GM23248 (cell line): ENCODE results near the gene TGM2. TPM values are rescaled to one million over a fixed set of nuclear protein-coding genes. Genes with fewer than 3 reads are reported as not detected.

ENCODE experiments used
- DNase-seq: peaks from one replicate; pipeline ENCODE4 v3.0.0-alpha.2; 2015
- H2AFZ ChIP-seq: fragments of 200-600 bp; sonication (generic); 2 replicates; pipeline ENCODE4 v1.6.1; 2016; ENCODE audit warnings: antibody characterized with exemption
- H3F3A ChIP-seq: fragments of 200-600 bp; sonication (generic); 2 replicates; pipeline ENCODE4 v1.6.1; 2016; ENCODE audit warnings: mild to moderate bottlenecking, antibody characterized with exemption, mixed run types; ENCODE audit not compliant: insufficient read depth
- H3K27ac ChIP-seq: fragments of 200-600 bp; sonication (generic); 2 replicates; pipeline ENCODE4 v1.5.1; 2016; ENCODE audit warnings: mild to moderate bottlenecking
- H3K27me3 ChIP-seq: fragments of 200-600 bp; sonication (generic); replicated peaks from 2 replicates; pipeline ENCODE4 v1.6.1; 2016; ENCODE audit warnings: mild to moderate bottlenecking; ENCODE audit not compliant: insufficient read depth
- H3K36me3 ChIP-seq: fragments of 200-600 bp; sonication (generic); 2 replicates; pipeline ENCODE4 v1.6.1; 2016; ENCODE audit warnings: low read depth, mild to moderate bottlenecking
- H3K4me1 ChIP-seq: fragments of 200-600 bp; sonication (generic); 2 replicates; pipeline ENCODE4 v1.6.1; 2016; ENCODE audit warnings: mild to moderate bottlenecking; ENCODE audit not compliant: insufficient read depth
- H3K4me2 ChIP-seq: fragments of 200-600 bp; sonication (generic); one replicate; pipeline ENCODE4 v1.6.1; 2016; ENCODE audit warnings: mild to moderate bottlenecking; ENCODE audit not compliant: unreplicated experiment
- H3K4me3 ChIP-seq: fragments of 200-600 bp; sonication (generic); 2 replicates; pipeline ENCODE4 v1.5.1; 2016; ENCODE audit warnings: mild to moderate bottlenecking
- H3K79me2 ChIP-seq: fragments of 200-600 bp; sonication (generic); 2 replicates; pipeline ENCODE4 v1.6.1; 2016; ENCODE audit warnings: mild to moderate bottlenecking; ENCODE audit not compliant: insufficient read depth
- H3K9ac ChIP-seq: fragments of 200-600 bp; sonication (generic); 2 replicates; pipeline ENCODE4 v1.6.1; 2016; ENCODE audit warnings: mild to moderate bottlenecking
- H3K9me2 ChIP-seq: fragments of 200-600 bp; sonication (generic); 2 replicates; pipeline ENCODE4 v1.6.1; 2016; ENCODE audit warnings: mixed run types, mild to moderate bottlenecking, moderate library complexity; ENCODE audit not compliant: insufficient read depth
- H3K9me3 ChIP-seq: fragments of 200-600 bp; sonication (generic); one replicate; pipeline ENCODE4 v1.6.1; 2017; ENCODE audit warnings: low read depth
- H4K20me1 ChIP-seq: fragments of 200-600 bp; sonication (generic); 2 replicates; pipeline ENCODE4 v1.6.0; 2016; ENCODE audit not compliant: insufficient read depth
- EZH2 ChIP-seq: fragments of 200-600 bp; sonication (generic); IDR thresholded peaks from 2 replicates; pipeline ENCODE4 v1.6.1; 2018; ENCODE audit warnings: antibody characterized with exemption, mild to moderate bottlenecking; ENCODE audit not compliant: insufficient read depth, poor library complexity, severe bottlenecking
- EZH2phosphoT487 ChIP-seq: fragments of 200-600 bp; sonication (generic); IDR thresholded peaks from 2 replicates; pipeline ENCODE4 v1.6.1; 2018; ENCODE audit warnings: antibody characterized with exemption, moderate library complexity, mild to moderate bottlenecking, low read depth; ENCODE audit not compliant: insufficient read depth
- WGBS, 2 experiments: methylation state at CpG; one replicate each; pipeline ENCODE4 v1.1.6; 2015 to 2017; ENCODE audit warnings: low lambda C conversion rate in 2 of 2, low coverage in 1 of 2; ENCODE audit errors: missing lambda C conversion rate in 2 of 2; 5-methylcytosine and 5-hydroxymethylcytosine counted together
- in situ Hi-C: fragments of 300-500 bp; cut with MboI; formaldehyde crosslinking; loops from 2 replicates; pipeline ENCODE4 v1.15.0; 2020
- polyA plus RNA-seq: library from polyadenylated mRNA; unstranded; fragments of >200 nt; fragmentation: Nextera tagmentation; extraction: Ambion mirVana; gene quantifications from 2 replicates; pipeline ENCODE4 v1.2.1, GENCODE V29; 2016
- total RNA-seq: library from RNA; depleted of rRNA; stranded (reverse); fragments of >200 nt; shearing (Covaris generic); gene quantifications from 2 replicates; pipeline ENCODE4 v1.2.3, GENCODE V29; 2014

Gene TGM2
- total and polyA plus RNA-seq, 2 experiments from 2014 or later = 254 to 311 TPM

DNA sequence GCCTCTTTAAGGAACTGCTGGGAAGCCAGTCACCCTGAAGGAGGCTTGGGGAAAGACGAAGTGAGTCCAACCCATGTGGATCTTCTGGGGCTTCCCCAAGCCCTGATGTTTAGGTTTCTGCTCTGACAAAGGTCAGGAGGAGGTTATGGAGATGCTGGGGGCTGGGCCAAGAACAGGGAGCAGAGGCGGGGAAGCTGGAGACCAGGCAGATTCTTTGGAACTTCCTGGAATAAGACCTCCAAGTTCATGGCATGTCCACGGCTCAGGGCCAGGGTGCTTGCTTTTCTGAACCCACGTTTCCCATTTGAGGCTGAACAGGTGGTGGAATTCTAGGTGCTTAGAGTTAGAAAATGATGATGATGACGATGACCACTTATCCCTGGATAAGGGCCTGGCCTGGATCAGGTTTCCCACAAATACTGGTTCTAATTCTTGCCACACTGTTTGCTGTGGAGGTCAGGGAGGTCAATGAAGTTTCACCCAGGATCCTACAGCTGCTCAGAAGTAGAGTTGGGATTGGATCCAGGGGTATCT, 30.0 kb upstream of the TGM2 start:
- Histone ChIP-seq H3K27ac (no peak overlapping the region), H3K27me3 (no peaks in the 10 kb centered on the region), H3K9me2 (no peaks in the 10 kb centered on the region), H3F3A (no peaks in the 10 kb centered on the region), H3K36me3 (no peaks in the 10 kb centered on the region), H3K4me3 (no peak overlapping the region), H3K9ac (no peak overlapping the region), H3K9me3 (no peaks in the 10 kb centered on the region), H3K79me2 (no peaks in the 10 kb centered on the region), H3K4me2 (no peak overlapping the region), H4K20me1 (no peaks in the 10 kb centered on the region), H3K4me1 (peaks cover 10% of the 10 kb centered on the region; the same call in 1 of the 2 replicates), H2AFZ (no peak overlapping the region)
- 65 to 68% methylated on average over 5 of the region's 5 CpGs for WGBS, 2 experiments
- no peak for DNase-seq
- TF ChIP-seq EZH2 (no peak), EZH2phosphoT487 (no peak)
- in situ Hi-C loops = no loop called here

DNA sequence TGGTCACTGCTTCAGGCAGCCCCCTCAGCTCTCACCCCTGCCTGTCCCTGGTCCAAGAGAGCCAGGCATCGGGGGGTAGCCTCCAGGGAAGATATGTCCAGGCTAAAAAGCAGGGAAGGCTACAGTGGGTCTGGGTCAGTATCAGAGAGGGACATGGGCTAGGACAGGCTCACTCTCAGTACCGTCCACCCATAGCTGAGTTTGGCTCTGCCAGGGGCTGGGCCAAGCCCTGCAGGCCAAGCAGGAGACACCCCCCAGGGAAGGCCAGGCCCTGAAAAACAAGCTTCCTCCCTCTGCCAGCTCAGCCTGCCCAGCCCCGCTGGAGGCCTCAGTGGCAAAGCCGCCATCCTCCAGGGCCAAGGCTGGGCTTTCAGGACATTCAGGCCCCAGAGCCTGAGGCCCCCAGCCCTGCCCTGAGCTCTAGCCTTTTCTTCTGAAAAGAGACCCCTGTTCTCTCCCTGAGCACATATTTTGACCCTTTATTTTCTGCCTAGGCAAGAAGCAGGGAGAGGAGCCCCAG, 28.6 kb upstream of the TGM2 start:
- Histone ChIP-seq H3F3A (no peaks in the 10 kb centered on the region), H3K36me3 (no peaks in the 10 kb centered on the region), H3K9ac (no peak overlapping the region), H3K9me2 (no peaks in the 10 kb centered on the region), H3K27ac (no peak overlapping the region), H3K4me1 (peaks cover 9% of the 10 kb centered on the region; the same call in 1 of the 2 replicates), H3K79me2 (no peaks in the 10 kb centered on the region), H3K27me3 (no peaks in the 10 kb centered on the region), H3K4me2 (no peak overlapping the region), H4K20me1 (no peaks in the 10 kb centered on the region), H3K4me3 (no peak overlapping the region), H3K9me3 (no peaks in the 10 kb centered on the region), H2AFZ (no peak overlapping the region)
- DNase-seq = no peak
- TF ChIP-seq EZH2 (no peak), EZH2phosphoT487 (no peak)
- in situ Hi-C loops = no loop called here
- 78 to 80% methylated on average over 4 of the region's 4 CpGs for WGBS, 2 experiments

DNA sequence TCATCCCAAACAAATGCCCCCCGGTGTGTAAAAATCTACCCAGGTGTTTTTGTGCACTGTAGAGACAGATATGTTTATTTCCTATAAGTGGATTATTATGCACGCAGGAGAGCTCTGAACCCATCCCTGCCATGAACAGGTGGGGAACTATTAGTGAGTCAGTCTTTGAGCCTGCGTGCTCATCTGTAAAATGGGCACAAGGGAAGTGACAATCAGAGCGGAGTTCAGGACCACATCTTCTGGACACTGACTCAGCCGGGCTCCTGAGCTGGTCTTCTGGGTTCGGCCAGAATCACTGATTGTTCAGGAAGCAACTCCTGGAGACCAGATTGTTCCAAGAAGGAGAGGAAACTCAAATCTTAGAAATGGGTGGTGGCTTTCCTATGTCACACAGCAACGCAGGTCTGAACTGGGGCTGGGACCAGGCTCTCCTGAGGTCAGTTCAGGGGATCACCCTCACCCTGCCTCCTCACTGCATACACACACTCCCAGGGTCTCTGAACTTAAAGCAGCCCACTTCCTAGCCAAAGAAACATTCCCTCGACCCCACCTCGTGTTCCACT, 27.3 kb upstream of the TGM2 start:
- Histone ChIP-seq H3K9me3 (no peaks in the 10 kb centered on the region), H3K4me1 (peaks cover 4% of the 10 kb centered on the region), H3K27me3 (no peaks in the 10 kb centered on the region), H3K4me2 (no peak overlapping the region), H3K79me2 (no peaks in the 10 kb centered on the region), H2AFZ (no peak overlapping the region), H3K9ac (no peak overlapping the region), H4K20me1 (no peaks in the 10 kb centered on the region), H3K36me3 (no peaks in the 10 kb centered on the region), H3K9me2 (no peaks in the 10 kb centered on the region), H3F3A (0 out of 2 replicates have a peak, but pooled peaks cover under 1% of the 10 kb centered on the region), H3K27ac (no peak overlapping the region), H3K4me3 (no peak overlapping the region)
- 90 to 91% methylated on average over 9 of the region's 9 CpGs for WGBS, 2 experiments
- DNase-seq = no peak
- in situ Hi-C loops = no loop called here
- no peak for TF ChIP-seq EZH2phosphoT487
- TF ChIP-seq EZH2 = no peak

DNA sequence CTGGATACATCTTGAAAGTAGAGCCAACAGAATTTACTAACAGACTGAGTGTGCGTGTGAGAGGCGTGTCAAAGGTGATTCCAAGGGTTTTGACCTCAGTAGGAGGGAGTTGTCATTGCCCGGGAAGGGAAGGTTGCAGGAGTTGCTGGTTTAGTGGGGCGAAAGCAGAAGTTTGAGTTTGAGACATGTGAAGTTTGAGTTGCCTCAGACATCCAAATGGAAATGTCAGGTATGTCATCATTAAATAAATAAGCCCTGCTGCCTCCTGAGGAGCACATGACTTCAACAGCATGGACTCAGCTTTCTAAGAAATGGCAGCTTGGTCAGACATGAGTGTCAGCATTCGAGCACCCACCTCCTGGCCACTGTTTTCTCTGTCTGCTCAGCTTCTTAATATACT, 26.6 kb upstream of the TGM2 start:
- WGBS, 2 experiments = 81 to 85% methylated on average over 5 of the region's 5 CpGs
- no peaks in the 10 kb centered on the region for H3K9me3 ChIP-seq
- no peaks in the 10 kb centered on the region for H3K27me3 ChIP-seq
- peaks cover 11% of the 10 kb centered on the region for H3K4me1 ChIP-seq
- no peak overlapping the region for H3K4me2 ChIP-seq
- H4K20me1 ChIP-seq = no peaks in the 10 kb centered on the region
- no peak for DNase-seq
- TF ChIP-seq EZH2 = no peak
- no peak for TF ChIP-seq EZH2phosphoT487
- H3K79me2 ChIP-seq = no peaks in the 10 kb centered on the region
- H3K9ac ChIP-seq = no peak overlapping the region
- in situ Hi-C loops = no loop called here
- H3K36me3 ChIP-seq = no peaks in the 10 kb centered on the region
- no peak overlapping the region for H3K4me3 ChIP-seq
- H3K9me2 ChIP-seq = no peaks in the 10 kb centered on the region
- peaks cover 8% of the 10 kb centered on the region for H3F3A ChIP-seq
- no peak overlapping the region for H2AFZ ChIP-seq
- H3K27ac ChIP-seq = no peak overlapping the region
